Small intestine (tissue), 7 donors: ENCODE results near the gene ZNHIT2. TPM values are rescaled to one million over a fixed set of nuclear protein-coding genes. Genes with fewer than 3 reads are reported as not detected.

Experiments
- DNase-seq, 2 donors: peaks; one replicate each; pipeline versions ENCODE4 v3.0.0 to v3.0.0-alpha.2; 2013
- FAIRE-seq: peaks from 2 replicates; lab custom pipeline; 2012; peaks lifted over from hg19 to GRCh38; lab: Jason Lieb, UNC
- H3K27ac ChIP-seq, 3 donors: one replicate each; pipeline ENCODE4 v1.5.1; 2013; ENCODE audit warnings: low read length in 2 of 3, mild to moderate bottlenecking in 2 of 3, control low read depth in 1 of 3, inconsistent platforms in 1 of 3, low read depth in 1 of 3, moderate library complexity in 1 of 3
- H3K27me3 ChIP-seq, 3 donors: one replicate each; pipeline ENCODE4 v1.6.1; 2013; ENCODE audit warnings: low read length in 3 of 3, inconsistent platforms in 1 of 3; ENCODE audit not compliant: control insufficient read depth in 3 of 3, insufficient read depth in 3 of 3
- H3K36me3 ChIP-seq, 3 donors: one replicate each; pipeline ENCODE4 v1.6.1; 2013; ENCODE audit warnings: low read length in 3 of 3, inconsistent platforms in 1 of 3, low read depth in 1 of 3, mild to moderate bottlenecking in 1 of 3, moderate library complexity in 1 of 3; ENCODE audit not compliant: control insufficient read depth in 3 of 3, insufficient read depth in 2 of 3
- H3K4me1 ChIP-seq, 3 donors: one replicate each; pipeline ENCODE4 v1.6.1; 2013; ENCODE audit warnings: low read length in 2 of 3, inconsistent platforms in 1 of 3, low read depth in 1 of 3, mild to moderate bottlenecking in 1 of 3, moderate library complexity in 1 of 3; ENCODE audit not compliant: control insufficient read depth in 3 of 3, insufficient read depth in 2 of 3
- H3K4me3 ChIP-seq, 3 donors: one replicate each; pipeline ENCODE4 v1.5.1; 2013; ENCODE audit warnings: low read length in 3 of 3, control low read depth in 1 of 3, inconsistent platforms in 1 of 3, low read depth in 1 of 3, mild to moderate bottlenecking in 1 of 3, moderate library complexity in 1 of 3
- H3K9me3 ChIP-seq, 2 donors: one replicate each; pipeline ENCODE4 v1.6.1; 2013; ENCODE audit warnings: low read depth in 1 of 2, low read length in 1 of 2; ENCODE audit not compliant: control insufficient read depth in 2 of 2, insufficient read depth in 1 of 2
- WGBS, 3 donors: extraction: QIAGEN DNeasy Blood & Tissue Kit; methylation state at CpG; one replicate each; pipeline ENCODE4 v1.1.7; 2013; 5-methylcytosine and 5-hydroxymethylcytosine counted together
- polyA plus RNA-seq, 4 donors: library from polyadenylated mRNA; stranded (reverse) in 3 of 4; unstranded in 1 of 4; fragments of 200-250 nt in 3 of 4; fragments of 120-200 nt in 1 of 4; gene quantifications; one replicate each; pipeline versions ENCODE4 v1.2.1 to v1.2.3, GENCODE V29; 2013
- donor health status: healthy with polysubstance abuse.
- donor health status: control.
- donor health status: control.
- donor health status: Bipolar disorder and iron deficiency.
- donor health status: healthy.

Gene ZNHIT2
- polyA plus RNA-seq, 4 donors, result 7.7 to 13.6 (median 13.0) TPM

DNA sequence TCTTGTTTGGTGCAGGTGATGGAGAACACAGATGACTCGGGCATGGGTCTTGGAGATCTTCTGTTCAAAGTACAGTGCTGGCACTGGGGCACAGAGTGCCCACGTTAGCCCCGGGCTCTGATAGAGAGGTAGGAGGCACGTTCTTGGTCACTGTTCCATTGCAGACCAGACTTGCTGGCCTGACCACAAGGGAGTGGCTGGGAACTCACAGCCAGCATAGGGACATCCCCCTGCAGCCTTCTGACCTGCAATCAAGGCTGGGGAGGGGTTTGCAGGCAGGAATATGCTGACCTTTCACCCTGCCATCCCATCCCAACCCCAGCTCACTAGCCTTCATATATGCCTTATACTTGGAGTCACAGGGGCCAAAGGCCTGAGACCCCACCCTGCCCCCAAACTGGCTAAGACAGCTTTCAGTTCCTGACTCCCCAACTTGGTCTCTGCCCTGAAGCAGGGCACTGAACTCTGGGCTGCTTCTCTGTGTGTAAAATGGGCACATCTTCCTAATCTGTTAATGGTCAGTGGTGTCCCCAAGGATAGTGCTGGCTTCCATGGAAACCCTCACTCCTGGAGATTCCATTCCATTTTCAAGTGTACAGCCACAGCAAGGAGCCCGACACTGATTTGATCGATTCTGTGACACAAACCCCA is 9.2 kb upstream of the ZNHIT2 start:
- no peak overlapping the region for H3K27ac ChIP-seq
- 60 to 67% (median 64%) methylated on average over 6 of the region's 6 CpGs for WGBS, 3 donors
- peaks cover 22 to 73% (median 34%) of the 10 kb centered on the region in 3 donors for H3K36me3 ChIP-seq

DNA sequence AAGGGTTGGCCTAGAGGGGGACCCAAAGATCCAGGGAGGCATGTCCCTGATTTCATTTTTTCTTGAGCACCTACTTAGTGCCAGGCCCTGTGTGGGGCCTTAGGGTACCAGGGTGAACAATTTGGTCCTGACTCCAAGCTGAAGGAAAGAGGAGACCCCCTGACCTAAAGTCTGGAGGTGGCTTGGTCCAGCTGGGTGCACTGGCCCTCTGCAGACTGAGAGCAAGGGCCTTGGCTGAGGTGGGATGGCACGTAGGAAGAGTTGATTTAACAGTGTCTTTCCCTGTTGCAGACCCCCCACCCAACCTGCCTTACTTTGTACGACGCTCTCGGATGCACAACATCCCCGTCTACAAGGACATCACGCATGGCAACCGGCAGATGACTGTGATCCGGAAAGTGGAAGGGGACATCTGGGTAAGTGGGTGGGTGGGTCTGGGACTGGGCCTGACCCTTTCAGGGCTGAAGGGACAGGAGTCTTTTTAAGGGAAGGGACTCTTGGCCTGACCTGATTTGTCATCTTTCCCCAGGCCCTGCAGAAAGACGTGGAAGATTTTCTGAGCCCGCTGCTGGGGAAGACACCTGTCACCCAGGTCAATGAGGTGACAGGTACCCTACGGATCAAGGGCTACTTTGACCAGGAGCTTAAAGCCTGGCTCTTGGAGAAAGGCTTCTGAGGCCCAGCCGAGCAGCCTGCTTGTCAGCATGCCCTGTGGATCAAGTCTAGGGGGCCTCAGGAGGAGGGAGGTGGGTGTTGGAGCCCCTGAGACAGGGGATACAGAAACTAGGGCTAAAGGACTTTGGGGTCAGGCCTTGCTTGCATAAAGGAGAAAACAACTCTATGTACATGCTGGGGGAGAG is 7.9 kb upstream of the ZNHIT2 start:
- 87 to 90% (median 89%) methylated on average over 12 of the region's 12 CpGs for WGBS, 3 donors
- no peaks in the 10 kb centered on the region for H3K9me3 ChIP-seq
- H3K4me3 ChIP-seq, result no peak overlapping the region
- H3K27ac ChIP-seq, result no peak overlapping the region
- peaks cover 0 to 13% (median 0%) of the 10 kb centered on the region in 3 donors for H3K4me1 ChIP-seq
- H3K36me3 ChIP-seq, result peaks cover 14 to 65% (median 28%) of the 10 kb centered on the region in 3 donors
- H3K27me3 ChIP-seq, result no peaks in the 10 kb centered on the region
- FAIRE-seq (no peak), DNase-seq (no peak)

More for the DNA sequence above, 9.2 kb upstream of the ZNHIT2 start:
- FAIRE-seq (no peak), DNase-seq (no peak)
- no peaks in the 10 kb centered on the region for H3K27me3 ChIP-seq
- peaks cover 0 to 5% (median 0%) of the 10 kb centered on the region in 3 donors for H3K4me1 ChIP-seq
- no peaks in the 10 kb centered on the region for H3K9me3 ChIP-seq
- no peak overlapping the region for H3K4me3 ChIP-seq

DNA sequence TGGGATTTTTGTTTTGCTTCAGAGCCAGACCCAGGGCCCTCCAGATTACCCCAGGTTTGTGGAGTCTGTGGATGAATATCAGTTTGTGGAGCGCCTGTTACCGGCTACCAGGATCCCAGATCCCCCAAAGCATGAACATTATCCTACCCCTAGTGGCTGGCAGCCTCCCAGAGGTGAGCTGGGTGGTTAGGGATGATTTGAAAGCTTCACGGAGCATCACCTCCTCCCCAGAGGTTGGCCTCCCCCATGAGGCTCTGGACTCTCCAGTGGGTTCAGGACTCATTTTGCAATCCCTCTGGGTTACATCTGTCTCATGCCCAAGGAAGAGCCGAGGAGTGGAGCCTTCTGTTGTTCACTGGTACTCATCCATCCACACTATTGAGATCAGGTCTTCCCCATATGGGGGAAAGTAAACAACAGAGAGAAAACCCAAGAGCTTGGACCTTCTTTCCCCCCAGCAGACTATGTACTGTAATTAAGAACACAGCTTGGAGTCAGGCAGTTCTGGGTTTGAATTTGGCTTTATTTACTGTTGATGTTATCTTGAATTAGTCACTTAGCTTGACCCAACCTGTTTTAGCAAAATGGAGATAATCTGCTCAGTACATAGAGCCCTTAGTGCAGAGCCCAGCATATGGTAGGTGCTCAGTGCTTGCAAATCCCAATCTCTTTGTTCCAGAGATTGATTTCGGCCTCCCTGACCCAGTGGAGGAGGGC is 7.1 kb upstream of the ZNHIT2 start:
- FAIRE-seq (no peak), DNase-seq (no peak)
- H3K9me3 ChIP-seq, result no peaks in the 10 kb centered on the region
- H3K27me3 ChIP-seq, result no peaks in the 10 kb centered on the region
- peaks cover 0 to 13% (median 3%) of the 10 kb centered on the region in 3 donors for H3K4me1 ChIP-seq
- H3K36me3 ChIP-seq, result peaks cover 18 to 64% (median 21%) of the 10 kb centered on the region in 3 donors
- no peak overlapping the region for H3K27ac ChIP-seq
- 85 to 90% (median 89%) methylated on average over 5 of the region's 5 CpGs for WGBS, 3 donors
- H3K4me3 ChIP-seq, result no peak overlapping the region

DNA sequence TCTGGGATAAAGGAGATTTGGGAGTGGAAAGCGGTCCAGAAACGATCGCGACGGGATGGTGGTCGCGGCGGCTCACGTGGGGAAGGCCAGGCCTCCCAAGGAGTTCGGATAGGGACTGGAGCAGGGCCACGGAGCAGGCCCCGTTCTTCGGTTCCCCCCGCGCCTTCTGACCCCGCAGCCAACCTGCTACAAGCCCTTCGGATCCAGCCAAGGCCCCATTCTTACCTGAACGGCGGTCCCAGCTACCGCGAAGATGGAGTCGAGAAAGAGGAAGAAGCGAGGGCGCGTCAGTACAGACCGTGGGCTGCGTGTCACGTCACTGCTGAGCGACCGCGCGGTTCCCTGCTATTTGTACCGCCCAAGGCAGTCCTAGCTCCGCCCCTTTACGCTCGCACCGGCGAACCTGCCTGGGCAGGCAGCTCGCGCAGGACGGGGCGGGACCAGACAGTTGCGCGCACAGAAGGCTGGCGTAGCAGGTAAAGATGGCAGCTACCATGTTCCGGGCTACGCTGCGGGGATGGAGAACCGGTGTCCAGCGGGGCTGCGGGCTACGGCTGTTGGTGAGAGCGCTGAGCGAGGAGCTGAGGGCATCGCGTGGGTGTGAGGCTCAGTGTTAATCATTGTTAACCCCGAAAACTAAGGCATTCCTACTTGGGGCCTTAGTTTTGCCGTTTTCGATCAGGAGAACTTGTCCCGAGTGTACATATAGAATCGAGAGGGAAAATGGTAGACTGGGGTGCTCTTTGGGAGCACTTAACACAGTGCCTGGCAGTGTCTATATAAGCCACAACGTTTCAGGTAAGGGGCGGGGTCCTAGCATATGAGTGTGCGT is 4.6 kb upstream of the ZNHIT2 start, which contains the start of the genes FAU and MRPL49:
TSS of gene FAU (minus strand) at position 270 of the 832 bp plus-strand sequence. CDS start 321 bp downstream, outside the sequence.
TSS of gene MRPL49 (plus strand) at position 457 of the 832 bp plus-strand sequence. CDS start at position 483, 26 bp downstream.
- peak within 1 kb of the TSS; percentile 86 to 97 (median 88) for H3K27ac ChIP-seq
- H3K27me3 ChIP-seq, result no peaks in the 10 kb centered on the region
- WGBS, 3 donors, result 0% methylated on average over 52 to 64 of the region's 64 CpGs
- DNase-seq (peak; percentile 99), FAIRE-seq (no peak)
- peaks cover 6 to 56% (median 11%) of the 10 kb centered on the region in 3 donors for H3K36me3 ChIP-seq
- H3K9me3 ChIP-seq, result no peaks in the 10 kb centered on the region
- peaks cover 0 to 15% (median 3%) of the 10 kb centered on the region in 3 donors for H3K4me1 ChIP-seq
- H3K4me3 ChIP-seq, result peak within 1 kb of the TSS; percentile 69 to 83 (median 73)

DNA sequence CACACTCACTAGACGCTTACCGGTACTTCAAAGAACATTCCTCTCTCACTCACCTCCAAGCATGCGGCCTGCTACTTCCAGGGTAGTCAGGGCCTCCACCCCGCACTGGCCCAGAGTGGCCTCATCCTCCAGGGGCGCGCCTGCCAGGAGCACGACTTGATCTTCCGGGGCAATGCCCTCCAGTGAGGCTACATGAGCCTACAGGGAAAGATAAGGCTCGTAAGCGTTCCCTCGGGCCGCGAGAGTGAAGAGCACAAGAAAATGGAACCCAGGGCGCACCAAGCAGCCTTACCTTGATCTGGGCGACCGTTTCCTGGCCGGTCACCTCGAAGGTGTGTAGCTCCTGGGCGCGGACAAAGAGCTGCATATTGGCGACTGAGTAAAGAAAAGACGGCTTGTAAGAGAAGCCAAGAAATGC is 4.0 kb upstream of the ZNHIT2 start:
- DNase-seq (peak; percentile 47 to 84), FAIRE-seq (no peak)
- Histone ChIP-seq H3K27ac (peak overlapping the region; percentile 86 to 97 (median 88)), H3K9me3 (no peaks in the 10 kb centered on the region), H3K4me3 (peak overlapping the region; percentile 69 to 83 (median 73)), H3K36me3 (peaks cover 4 to 52% (median 11%) of the 10 kb centered on the region in 3 donors), H3K4me1 (peaks cover 3 to 18% (median 4%) of the 10 kb centered on the region in 3 donors), H3K27me3 (no peaks in the 10 kb centered on the region)
- 0 to 1% (median 1%) methylated on average over 22 of the region's 22 CpGs for WGBS, 3 donors

DNA sequence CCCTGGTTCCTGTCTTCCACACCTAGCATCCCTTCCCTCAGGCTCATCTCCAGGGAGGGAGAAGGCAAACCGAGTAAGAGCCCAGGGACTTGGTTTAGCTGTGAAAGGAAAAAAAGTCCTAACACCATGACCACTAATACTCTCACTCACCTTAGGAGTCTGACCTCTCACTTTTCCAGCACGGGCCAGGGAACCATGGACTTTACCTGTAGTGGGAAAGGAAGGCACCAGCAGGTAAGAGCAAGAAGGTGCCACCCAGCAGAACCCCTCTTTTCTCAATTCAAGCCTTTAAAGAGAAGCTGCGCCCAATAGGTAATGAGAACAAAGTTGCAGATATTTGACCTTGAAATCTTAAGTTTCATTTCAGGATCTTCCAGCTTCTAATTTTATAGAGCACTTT is 3.3 kb upstream of the ZNHIT2 start:
- no peaks in the 10 kb centered on the region for H3K9me3 ChIP-seq
- FAIRE-seq (no peak), DNase-seq (no peak)
- H3K36me3 ChIP-seq, result peaks cover 3 to 52% (median 11%) of the 10 kb centered on the region in 3 donors
- peak overlapping the region in 2 of 3 donors; percentile 69 to 73 for H3K4me3 ChIP-seq
- WGBS, 3 donors, result 53 to 76% (median 56%) methylated on average over 3 of the region's 3 CpGs
- peaks cover 3 to 22% (median 8%) of the 10 kb centered on the region in 3 donors for H3K4me1 ChIP-seq
- no peaks in the 10 kb centered on the region for H3K27me3 ChIP-seq
- peak overlapping the region; percentile 86 to 97 (median 88) for H3K27ac ChIP-seq

DNA sequence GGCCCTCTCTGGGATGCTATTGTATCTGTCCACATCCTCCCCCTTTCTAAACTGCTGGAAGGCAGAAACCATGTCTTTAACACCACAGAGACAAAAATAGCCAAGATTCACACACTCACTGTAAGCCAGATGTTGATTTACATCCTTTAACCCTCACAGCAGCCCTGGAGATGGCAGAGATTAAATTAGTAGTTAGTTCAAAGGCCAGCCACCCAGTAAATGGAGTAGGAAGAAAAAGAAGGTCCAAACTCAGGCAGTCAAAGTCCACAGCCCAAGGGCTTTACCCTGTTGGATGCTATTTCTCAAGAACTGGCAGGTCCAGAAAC is 2.1 kb upstream of the ZNHIT2 start:
- Histone ChIP-seq H3K4me1 (peaks cover 3 to 24% (median 8%) of the 10 kb centered on the region in 3 donors), H3K27ac (no peak overlapping the region), H3K36me3 (peaks cover 0 to 54% (median 11%) of the 10 kb centered on the region in 3 donors), H3K4me3 (no peak overlapping the region), H3K27me3 (no peaks in the 10 kb centered on the region), H3K9me3 (no peaks in the 10 kb centered on the region)
- peak in 1 of 2 donors; percentile 28 for DNase-seq
- FAIRE-seq, result no peak
